ENCODE measurements around the gene NLRP1.

GRCh38 chr17:5492970-5493369, 91.3 kb downstream of the NLRP1 start:
- TF ChIP-seq CTCF (IDR thresholded peaks at IDR 0.05), result no peak
- TF ChIP-seq POLR2A (IDR thresholded peaks at IDR 0.05), result no peak
- TF ChIP-seq EP300 (IDR thresholded peaks at IDR 0.05; ENCODE audit: low read depth), result no peak
- TF ChIP-seq POLR2AphosphoS5 (IDR thresholded peaks at IDR 0.05), result no peak
